Sigmoid colon (tissue), 4 donors: ENCODE results near the gene RAB31.

Experiments used
- CTCF ChIP-seq, 4 experiments: fragments of 450-650 bp in 3 of 4; fragments of 200-600 bp in 1 of 4; IDR thresholded peaks; one replicate each; pipeline ENCODE4 v1.5.1; 2016 to 2019; ENCODE audit warnings: antibody characterized with exemption in 4 of 4, mild to moderate bottlenecking in 3 of 4, moderate library complexity in 2 of 4
- EP300 ChIP-seq, 4 donors: sonication (generic); formaldehyde crosslinking; IDR thresholded peaks; one replicate each; pipeline ENCODE4 v1.6.1; 2017; ENCODE audit warnings: antibody characterized with exemption in 4 of 4
- POLR2A ChIP-seq, 2 donors: fragments of 450-650 bp; IDR thresholded peaks; one replicate each; pipeline ENCODE4 v1.6.1; 2016; ENCODE audit warnings: antibody characterized with exemption in 2 of 2, mild to moderate bottlenecking in 2 of 2, moderate library complexity in 2 of 2
- POLR2AphosphoS5 ChIP-seq, 4 donors: sonication (generic); formaldehyde crosslinking; IDR thresholded peaks; one replicate each; pipeline ENCODE4 v1.6.1; 2017; ENCODE audit warnings: antibody characterized with exemption in 4 of 4

GRCh38 chr18:9715978-9716774 lies 8.1 kb downstream of the RAB31 start:
- TF ChIP-seq POLR2AphosphoS5 (IDR thresholded peaks at IDR 0.05) (no peak), CTCF (IDR thresholded peaks at IDR 0.05) (no peak), EP300 (IDR thresholded peaks at IDR 0.05) (no peak), POLR2A (IDR thresholded peaks at IDR 0.05) (no peak)
